ENCODE results near the gene LGR4. TPM values are rescaled to one million over a fixed set of nuclear protein-coding genes. Genes with fewer than 3 reads are reported as not detected.

LGR4 gene
- polyA plus RNA-seq, 1 experiment, result 7.6 TPM

DNA sequence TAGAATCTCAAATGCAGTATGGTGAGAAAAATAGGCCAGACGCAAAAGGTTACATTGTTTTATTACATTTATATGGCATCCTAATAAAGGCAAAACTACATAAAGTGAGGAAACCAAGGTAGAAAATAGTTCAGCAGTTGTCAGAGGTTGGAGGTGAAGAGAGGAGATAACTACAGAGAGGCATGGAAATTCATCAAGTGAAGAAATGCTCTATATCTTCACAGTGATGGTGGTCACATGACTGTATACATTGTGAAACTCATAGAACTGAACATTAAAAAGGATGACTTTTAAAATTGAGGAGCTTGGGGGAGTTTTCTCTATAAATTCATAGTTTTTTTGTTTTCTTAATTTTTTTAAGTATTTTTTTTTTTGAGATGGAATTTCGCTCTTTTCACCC, 14.4 kb downstream of the LGR4 start:
- POLR2A ChIA-PET, result no interaction called here
- Histone ChIP-seq H3K4me3 (ENCODE audit: low read depth, low read length) (no peak overlapping the region), H3K36me3 (ENCODE audit: control insufficient read depth, insufficient read depth, low read length) (no peaks in the 10 kb centered on the region), H3K27me3 (ENCODE audit: control insufficient read depth, insufficient read depth, low read length) (no peaks in the 10 kb centered on the region)
- no peak for DNase-seq (ENCODE audit: low read depth)
- CTCF ChIA-PET, result interaction anchor here (0.6 kb wide), 1 partner anchor 622 kb away, joined by 3 read pairs; no protein-coding TSS in a partner anchor
- TF ChIP-seq, protein P1, sequence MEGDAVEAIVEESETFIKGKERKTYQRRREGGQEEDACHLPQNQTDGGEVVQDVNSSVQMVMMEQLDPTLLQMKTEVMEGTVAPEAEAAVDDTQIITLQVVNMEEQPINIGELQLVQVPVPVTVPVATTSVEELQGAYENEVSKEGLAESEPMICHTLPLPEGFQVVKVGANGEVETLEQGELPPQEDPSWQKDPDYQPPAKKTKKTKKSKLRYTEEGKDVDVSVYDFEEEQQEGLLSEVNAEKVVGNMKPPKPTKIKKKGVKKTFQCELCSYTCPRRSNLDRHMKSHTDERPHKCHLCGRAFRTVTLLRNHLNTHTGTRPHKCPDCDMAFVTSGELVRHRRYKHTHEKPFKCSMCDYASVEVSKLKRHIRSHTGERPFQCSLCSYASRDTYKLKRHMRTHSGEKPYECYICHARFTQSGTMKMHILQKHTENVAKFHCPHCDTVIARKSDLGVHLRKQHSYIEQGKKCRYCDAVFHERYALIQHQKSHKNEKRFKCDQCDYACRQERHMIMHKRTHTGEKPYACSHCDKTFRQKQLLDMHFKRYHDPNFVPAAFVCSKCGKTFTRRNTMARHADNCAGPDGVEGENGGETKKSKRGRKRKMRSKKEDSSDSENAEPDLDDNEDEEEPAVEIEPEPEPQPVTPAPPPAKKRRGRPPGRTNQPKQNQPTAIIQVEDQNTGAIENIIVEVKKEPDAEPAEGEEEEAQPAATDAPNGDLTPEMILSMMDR (IDR thresholded peaks at IDR 0.05; ENCODE audit: insufficient read depth, low read depth, low read length), result no peak

DNA sequence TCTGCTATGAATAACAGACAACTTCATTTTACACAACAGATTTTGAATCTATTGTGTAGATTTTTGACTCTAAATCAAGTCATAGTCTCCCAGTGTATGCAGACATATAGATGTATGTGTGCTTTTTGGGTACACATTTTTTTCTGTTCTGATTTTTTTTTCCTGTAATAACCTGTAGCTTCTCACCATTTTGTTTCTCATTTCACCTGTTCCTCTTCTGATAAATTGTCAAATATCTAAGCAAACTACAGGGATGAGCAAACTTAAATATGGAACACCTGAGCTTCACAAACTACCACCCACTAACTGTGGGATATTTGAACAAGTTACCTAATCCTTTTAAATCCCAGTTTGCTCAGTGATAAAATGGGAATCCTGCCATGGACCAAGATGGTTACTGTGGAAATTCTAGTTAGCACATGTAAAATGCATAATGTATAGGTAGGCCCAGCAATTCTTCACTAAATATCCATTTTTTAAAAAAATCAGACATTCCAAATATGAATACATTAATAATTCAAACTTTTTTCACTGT, 15.7 kb downstream of the LGR4 start:
- no peak for DNase-seq (ENCODE audit: low read depth)
- no peak overlapping the region for H3K4me3 ChIP-seq (ENCODE audit: low read depth, low read length)
- CTCF ChIA-PET, result interaction anchor here (0.6 to 1.6 kb wide), 3 partner anchors 13 to 1839 kb away, joined by 3 to 6 read pairs (median 3); no protein-coding TSS in a partner anchor
- no peaks in the 10 kb centered on the region for H3K27me3 ChIP-seq (ENCODE audit: control insufficient read depth, insufficient read depth, low read length)
- POLR2A ChIA-PET, result no interaction called here
- TF ChIP-seq, protein P1 (IDR thresholded peaks at IDR 0.05; ENCODE audit: insufficient read depth, low read depth, low read length), result no peak
- no peaks in the 10 kb centered on the region for H3K36me3 ChIP-seq (ENCODE audit: control insufficient read depth, insufficient read depth, low read length)

DNA sequence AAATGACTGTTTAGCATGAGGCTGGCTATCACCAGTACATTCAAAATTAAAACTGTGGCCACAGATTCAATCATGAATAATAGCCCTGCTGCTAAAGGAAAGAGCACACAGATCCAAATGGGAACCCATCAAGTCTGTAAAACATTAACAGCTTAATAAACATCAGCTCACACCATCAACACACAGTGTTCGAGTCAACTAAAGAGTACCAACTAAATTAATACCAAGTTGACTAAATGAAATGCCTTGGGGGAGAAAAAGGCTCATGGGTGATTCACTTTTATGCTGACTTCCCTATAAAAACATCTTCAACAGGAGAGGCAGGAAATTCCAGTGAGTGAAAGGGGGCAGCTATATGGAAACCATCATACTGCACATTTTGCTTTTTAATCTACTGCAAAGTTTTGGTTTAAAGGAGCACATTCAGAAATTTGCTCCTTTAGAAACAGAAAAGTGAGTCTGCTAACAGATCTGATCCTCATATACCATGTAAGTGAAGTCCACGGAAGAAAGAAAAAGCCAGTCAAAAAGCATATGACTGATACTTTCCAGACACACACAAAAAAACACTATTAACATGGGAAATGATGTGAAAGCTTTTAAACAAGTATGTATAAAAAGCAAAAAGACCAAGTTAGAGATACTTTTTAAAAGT, 16.3 kb downstream of the LGR4 start:
- ChIA-PET CTCF (interaction anchor here (0.6 to 1.6 kb wide), 3 partner anchors 12 to 1838 kb away, joined by 3 to 6 read pairs (median 3); no protein-coding TSS in a partner anchor), POLR2A (no interaction called here)
- TF ChIP-seq, protein P1 (IDR thresholded peaks at IDR 0.05; ENCODE audit: insufficient read depth, low read depth, low read length), result no peak
- Histone ChIP-seq H3K27me3 (ENCODE audit: control insufficient read depth, insufficient read depth, low read length) (no peaks in the 10 kb centered on the region), H3K4me3 (ENCODE audit: low read depth, low read length) (no peak overlapping the region), H3K36me3 (ENCODE audit: control insufficient read depth, insufficient read depth, low read length) (no peaks in the 10 kb centered on the region)
- peak; percentile 29 for DNase-seq (ENCODE audit: low read depth)

DNA sequence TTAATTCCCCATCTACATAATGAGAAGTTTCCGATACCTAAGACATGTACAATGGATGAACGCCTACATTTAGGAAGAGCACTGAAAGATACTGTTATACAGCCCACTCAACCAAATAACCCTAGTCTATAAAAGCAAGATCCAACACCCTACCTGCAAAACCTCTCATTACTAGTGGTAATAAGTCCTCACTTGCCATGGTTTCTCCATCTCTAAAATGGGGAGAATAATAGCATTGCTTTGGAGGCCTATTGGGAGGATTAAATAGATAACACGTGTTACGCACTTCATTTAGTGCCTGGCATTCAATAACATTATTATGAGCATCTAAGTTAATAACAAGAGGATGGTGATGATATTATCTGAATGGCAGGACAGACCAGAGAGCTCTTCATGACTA, 16.9 kb downstream of the LGR4 start:
- no peaks in the 10 kb centered on the region for H3K36me3 ChIP-seq (ENCODE audit: control insufficient read depth, insufficient read depth, low read length)
- ChIA-PET POLR2A (no interaction called here), CTCF (interaction anchor here (1.6 kb wide), 1 partner anchor 31 kb away, joined by 6 read pairs; no protein-coding TSS in a partner anchor)
- H3K4me3 ChIP-seq (ENCODE audit: low read depth, low read length), result no peak overlapping the region
- DNase-seq (ENCODE audit: low read depth), result no peak
- TF ChIP-seq, protein P1 (IDR thresholded peaks at IDR 0.05; ENCODE audit: insufficient read depth, low read depth, low read length), result no peak
- H3K27me3 ChIP-seq (ENCODE audit: control insufficient read depth, insufficient read depth, low read length), result no peaks in the 10 kb centered on the region

DNA sequence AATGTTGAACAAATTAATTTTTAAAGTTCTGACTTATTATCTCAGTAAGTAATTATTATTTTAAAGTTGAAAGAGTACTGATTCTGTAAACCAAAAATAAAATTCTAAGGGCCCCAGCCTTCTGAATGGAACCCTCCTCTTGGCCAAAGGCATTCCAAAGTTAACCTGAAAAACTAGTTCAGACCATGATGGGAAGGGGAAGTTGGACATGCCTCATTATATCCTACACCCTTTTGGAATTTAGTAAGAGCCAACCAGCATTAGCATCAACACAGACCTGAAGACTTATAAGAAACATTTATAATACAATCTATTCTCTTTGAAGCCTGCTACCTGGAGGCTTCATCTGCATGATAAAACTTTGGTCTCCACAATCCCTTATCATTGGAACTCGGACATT, 18.9 kb downstream of the LGR4 start:
- ChIA-PET POLR2A (no interaction called here), CTCF (interaction anchor here (1.5 kb wide), 1 partner anchor 10 kb away, joined by 3 read pairs; no protein-coding TSS in a partner anchor)

More for the DNA sequence above, 18.9 kb downstream of the LGR4 start:
- Histone ChIP-seq H3K36me3 (ENCODE audit: control insufficient read depth, insufficient read depth, low read length) (no peaks in the 10 kb centered on the region), H3K4me3 (ENCODE audit: low read depth, low read length) (no peak overlapping the region), H3K27me3 (ENCODE audit: control insufficient read depth, insufficient read depth, low read length) (no peaks in the 10 kb centered on the region)
- no peak for DNase-seq (ENCODE audit: low read depth)
- TF ChIP-seq, protein P1 (IDR thresholded peaks at IDR 0.05; ENCODE audit: insufficient read depth, low read depth, low read length), result no peak
